CD4-positive, alpha-beta T cell treated with Interleukin-6 at 100 ng/mL for 8 hours (primary cell): ENCODE data around the gene SPRY1.

ENCODE experiments used
- DNase-seq: peaks from one replicate; pipeline ENCODE4 v3.0.0-alpha.2; 2020; ENCODE audit warnings: mixed read lengths, low spot score

SPRY1 gene

GRCh38 chr4:123396307-123397143 is at the start of gene SPRY1:
SPRY1 (plus strand) TSS chr4:123396795; CDS start chr4:123401592, 4,797 bp downstream.
- DNase-seq: peak; percentile 68

- DNase-seq: no peak
Measured at GRCh38 chr4:123346951-123347350, 49.6 kb upstream of the SPRY1 start.

- no peak for DNase-seq
Measured at GRCh38 chr4:123348946-123349345, 47.6 kb upstream of the SPRY1 start.

- no peak for DNase-seq
Measured at GRCh38 chr4:123349421-123350190, 47.0 kb upstream of the SPRY1 start.

- no peak for DNase-seq
Measured at GRCh38 chr4:123350191-123350544, 46.4 kb upstream of the SPRY1 start.

- DNase-seq: no peak
Measured at GRCh38 chr4:123350726-123351125, 45.9 kb upstream of the SPRY1 start.

- DNase-seq: no peak
Measured at GRCh38 chr4:123351713-123352112, 44.9 kb upstream of the SPRY1 start.

- no peak for DNase-seq
Measured at GRCh38 chr4:123352240-123352945, 44.2 kb upstream of the SPRY1 start.

GRCh38 chr4:123352966-123353365 is 43.6 kb upstream of the SPRY1 start:
- DNase-seq: no peak

- DNase-seq: no peak
Measured at GRCh38 chr4:123353656-123354055, 42.9 kb upstream of the SPRY1 start.

GRCh38 chr4:123354701-123355100 is 41.9 kb upstream of the SPRY1 start:
- DNase-seq: no peak

- DNase-seq: no peak
Measured at GRCh38 chr4:123356921-123357320, 39.7 kb upstream of the SPRY1 start.

GRCh38 chr4:123359449-123360315 is 36.9 kb upstream of the SPRY1 start:
- no peak for DNase-seq

GRCh38 chr4:123361195-123361861 is 35.3 kb upstream of the SPRY1 start:
- DNase-seq: no peak

GRCh38 chr4:123362103-123362502 is 34.5 kb upstream of the SPRY1 start:
- no peak for DNase-seq

- no peak for DNase-seq
Measured at GRCh38 chr4:123363729-123364128, 32.9 kb upstream of the SPRY1 start.

GRCh38 chr4:123364906-123365305 is 31.7 kb upstream of the SPRY1 start:
- no peak for DNase-seq

- DNase-seq: no peak
Measured at GRCh38 chr4:123365412-123365811, 31.2 kb upstream of the SPRY1 start.

- no peak for DNase-seq
Measured at GRCh38 chr4:123366144-123366748, 30.3 kb upstream of the SPRY1 start.

GRCh38 chr4:123378794-123379193 is 17.8 kb upstream of the SPRY1 start:
- no peak for DNase-seq

GRCh38 chr4:123379392-123379791 is 17.2 kb upstream of the SPRY1 start:
- no peak for DNase-seq
